ENCODE results near the gene SPDYE6.
"Not testable (repeated sequence)": the region's sequence is repeated elsewhere in the genome, so short reads cannot be mapped to it uniquely, and the experiment has no call there.

The SPDYE6 gene, protein sequence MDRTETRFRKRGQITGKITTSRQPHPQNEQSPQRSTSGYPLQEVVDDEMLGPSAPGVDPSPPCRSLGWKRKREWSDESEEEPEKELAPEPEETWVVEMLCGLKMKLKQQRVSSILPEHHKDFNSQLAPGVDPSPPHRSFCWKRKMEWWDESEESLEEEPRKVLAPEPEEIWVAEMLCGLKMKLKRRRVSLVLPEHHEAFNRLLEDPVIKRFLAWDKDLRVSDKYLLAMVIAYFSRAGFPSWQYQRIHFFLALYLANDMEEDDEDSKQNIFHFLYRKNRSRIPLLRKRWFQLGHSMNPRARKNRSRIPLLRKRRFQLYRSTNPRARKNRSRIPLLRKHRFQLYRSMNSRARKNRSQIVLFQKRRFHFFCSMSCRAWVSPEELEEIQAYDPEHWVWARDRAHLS

DNA sequence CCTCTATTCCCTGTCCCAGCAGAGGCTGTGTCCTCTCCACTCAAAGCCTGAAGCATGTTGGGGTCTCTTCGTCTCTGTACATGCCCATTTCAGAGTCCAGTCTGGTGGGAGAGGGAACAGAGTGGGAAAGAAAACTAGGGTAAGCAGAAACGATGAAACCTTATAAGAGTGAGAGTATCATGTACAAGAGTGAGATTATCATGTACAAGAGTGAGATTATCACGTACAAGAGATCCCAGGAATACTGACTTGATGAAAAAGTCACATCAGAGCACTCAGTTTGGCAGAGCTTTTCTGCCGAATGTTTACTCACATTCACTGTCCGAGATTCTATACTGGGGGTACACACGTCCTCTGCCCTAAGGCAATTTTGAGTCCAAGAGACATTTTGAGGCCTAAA is at the start of gene SPDYE6:
SPDYE6 (minus strand) TSS at position 101 of the 400 bp plus-strand sequence. CDS start 421 bp downstream, outside the sequence.
- DNase-seq, result not testable (repeated sequence)

DNA sequence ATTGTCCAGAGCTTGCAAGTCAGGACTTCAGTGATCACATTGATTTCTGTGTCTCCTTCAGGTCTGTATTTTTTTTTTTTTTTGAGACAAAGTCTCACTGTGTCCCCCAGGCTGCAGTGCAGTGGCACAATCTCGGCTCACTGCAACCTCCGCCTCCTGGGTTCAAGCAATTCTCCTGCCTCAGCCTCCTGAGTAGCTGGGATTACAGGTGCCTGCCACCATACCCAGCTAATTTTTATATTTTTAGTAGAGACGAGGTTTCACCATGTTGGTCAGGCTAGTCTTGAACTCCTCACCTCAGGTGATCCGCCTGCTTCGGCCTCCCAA is 48.6 kb upstream of the SPDYE6 start:
- not testable (repeated sequence) for DNase-seq

DNA sequence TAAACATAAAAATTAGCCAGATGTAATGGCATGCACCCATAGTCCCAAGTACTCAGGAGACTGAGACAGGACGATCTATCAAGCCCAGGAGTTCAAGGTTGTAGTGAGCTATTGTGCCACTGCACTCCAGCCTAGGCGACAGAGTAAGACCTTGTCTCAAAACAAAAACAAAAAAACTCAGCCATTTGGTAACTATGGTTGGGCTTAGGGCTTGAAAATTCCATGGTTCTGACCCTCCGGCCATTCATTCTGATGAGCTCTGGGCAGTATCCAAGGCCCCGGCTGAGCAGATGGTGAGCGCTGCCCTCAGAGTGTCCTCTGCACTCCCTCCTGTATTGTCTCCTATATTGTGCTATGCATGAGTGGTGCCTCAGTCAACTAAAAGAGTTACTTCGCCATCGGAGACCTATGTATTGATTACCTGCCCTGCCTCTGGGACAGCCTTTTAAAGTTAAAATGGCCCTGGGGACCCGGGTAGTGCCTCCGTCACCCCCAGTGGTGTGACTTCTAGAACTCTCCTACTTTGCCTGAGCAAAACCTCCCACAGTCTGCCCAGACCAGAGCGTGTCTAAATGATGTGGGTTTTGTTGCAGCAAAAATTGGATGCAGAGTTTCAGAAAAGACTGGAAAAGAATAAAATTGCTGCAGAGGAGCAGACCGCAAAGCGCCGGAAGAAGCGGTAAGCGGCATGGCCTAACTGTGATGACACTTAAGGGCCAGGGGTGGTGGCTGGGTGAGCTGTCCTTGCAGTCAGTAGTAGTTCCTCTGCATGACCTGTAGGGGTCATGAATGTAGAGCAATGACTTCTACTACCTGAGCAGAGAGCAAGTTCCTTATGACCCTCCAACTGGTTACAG is 48.0 kb upstream of the SPDYE6 start:
- peak; percentile 50 for DNase-seq

DNA sequence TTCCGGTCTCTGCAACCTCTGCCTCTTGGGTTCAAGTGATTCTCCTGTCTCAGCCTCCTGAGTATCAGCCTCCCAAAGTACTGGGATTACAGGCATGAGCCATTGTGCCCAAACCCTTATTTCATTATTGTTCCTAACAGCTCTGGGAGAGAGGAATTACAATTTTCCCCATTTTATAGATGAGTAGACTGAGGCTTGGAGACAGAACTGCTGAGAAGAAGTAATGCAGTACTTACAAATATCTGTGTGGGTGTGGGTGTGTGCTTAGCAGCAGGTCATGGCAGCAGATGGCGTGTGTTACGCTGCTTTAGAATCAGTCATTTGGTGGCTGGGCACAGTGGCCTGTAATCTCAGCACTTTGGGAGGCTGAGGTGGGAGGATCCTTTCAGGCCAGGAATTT is 47.3 kb upstream of the SPDYE6 start:
- no peak for DNase-seq

DNA sequence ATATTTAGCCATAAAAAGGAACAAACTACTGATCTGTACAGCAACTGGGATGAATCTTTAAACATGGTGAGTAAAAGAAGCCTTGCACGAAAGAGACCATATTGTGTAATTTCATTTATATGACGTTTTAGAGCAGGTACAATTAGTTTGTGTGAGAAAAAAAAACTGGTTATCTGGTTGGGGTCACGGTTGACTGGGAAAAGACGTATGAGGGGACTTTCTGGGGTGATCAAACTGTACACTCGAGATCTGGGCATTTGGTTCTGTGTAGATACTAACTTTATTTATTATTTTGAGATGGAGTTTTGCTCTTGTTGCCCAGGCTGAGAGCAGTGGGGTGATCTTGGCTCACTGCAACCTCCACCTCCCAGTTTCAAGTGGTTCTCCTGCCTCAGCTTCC is 44.1 kb upstream of the SPDYE6 start:
- DNase-seq, result no peak

DNA sequence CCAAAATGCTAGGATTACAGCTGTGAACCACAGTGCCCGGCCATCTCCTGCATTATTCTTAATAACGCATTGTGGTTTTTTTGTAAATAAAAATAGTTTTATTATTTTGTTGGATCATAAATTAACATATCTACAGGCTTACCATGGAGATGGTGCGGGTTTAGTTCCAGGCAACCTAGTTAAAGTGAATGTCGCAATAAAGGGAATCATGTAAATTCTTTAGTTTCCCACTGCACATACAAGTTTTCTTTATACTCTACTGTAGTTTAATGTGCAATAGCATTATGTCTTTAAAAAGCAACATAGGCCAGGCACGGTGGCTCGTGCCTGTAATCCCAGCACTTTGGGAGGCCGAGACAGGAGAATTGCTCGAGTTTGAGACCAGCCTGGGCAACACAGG is 42.3 kb upstream of the SPDYE6 start:
- DNase-seq, result no peak

DNA sequence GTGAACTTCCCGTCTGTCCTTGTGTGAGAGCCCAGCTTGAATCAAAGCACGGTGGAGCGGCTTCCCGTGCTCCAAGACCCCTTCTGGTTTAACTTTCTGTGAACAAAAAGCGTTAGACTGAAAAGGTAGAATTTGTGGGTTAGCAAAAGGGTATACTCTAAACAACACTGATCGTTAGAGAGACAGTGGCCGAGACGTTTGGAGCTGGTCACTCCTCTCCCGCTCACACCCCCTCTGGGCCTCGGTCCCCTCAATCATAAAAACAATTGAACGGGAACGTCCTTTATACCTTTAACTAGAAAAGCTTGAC is 40.4 kb upstream of the SPDYE6 start:
- no peak for DNase-seq

DNA sequence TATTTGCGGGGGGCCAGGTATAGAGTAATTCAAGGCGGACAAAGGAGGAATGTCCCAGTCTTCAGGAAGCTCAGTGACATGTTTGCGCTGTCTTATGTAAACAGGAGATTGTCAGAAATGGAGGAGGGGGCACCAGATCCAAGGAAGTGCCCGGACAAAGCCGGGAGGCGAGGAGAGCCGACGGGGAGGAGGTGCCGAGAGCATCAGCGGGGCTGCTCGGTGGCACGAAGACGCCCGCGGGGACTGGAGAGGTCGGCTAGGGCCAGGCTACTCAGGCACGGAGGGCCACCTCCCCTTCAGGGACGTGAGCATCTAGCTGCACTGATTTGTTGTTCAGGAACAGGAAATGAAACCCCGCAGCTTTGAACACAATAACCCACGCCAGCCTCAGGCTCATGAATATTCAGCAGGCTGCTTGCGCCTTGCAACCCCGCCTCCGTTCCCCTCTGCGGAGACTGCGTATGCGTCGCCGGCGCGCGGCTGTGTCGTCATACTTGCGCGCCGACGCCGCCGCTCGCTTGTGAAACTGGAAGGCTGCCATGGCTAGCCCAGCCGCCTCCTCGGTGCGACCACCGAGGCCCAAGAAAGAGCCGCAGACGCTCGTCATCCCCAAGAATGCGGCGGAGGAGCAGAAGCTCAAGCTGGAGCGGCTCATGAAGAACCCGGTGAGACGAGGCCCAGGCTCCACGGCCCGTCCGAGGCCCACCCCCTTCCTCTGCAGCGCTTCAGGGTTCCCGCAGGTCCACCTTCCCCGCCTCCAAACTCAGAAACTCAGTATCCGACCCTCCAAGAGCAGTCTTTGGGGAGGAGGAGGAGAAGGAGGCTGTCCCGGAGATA is 39.8 kb upstream of the SPDYE6 start, which contains the start of gene PRKRIP1:
PRKRIP1 (plus strand) TSS at position 491 of the 837 bp plus-strand sequence; CDS start at position 540, 49 bp downstream.
- DNase-seq, result peak; percentile 97

DNA sequence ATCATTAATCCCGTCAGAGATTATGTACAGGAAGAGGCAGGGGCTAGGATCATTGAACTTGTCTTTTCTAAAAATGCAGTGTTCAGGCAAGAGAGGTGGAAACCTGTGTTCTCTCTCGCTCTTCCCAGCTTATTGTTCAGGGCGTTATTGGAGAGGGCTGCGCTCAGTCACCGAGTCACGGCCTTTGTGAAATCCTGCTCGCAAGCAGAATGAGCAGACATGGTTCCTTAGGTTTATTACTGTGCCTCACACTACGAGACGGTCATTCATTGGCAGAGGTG is 39.3 kb upstream of the SPDYE6 start:
- DNase-seq, result no peak

DNA sequence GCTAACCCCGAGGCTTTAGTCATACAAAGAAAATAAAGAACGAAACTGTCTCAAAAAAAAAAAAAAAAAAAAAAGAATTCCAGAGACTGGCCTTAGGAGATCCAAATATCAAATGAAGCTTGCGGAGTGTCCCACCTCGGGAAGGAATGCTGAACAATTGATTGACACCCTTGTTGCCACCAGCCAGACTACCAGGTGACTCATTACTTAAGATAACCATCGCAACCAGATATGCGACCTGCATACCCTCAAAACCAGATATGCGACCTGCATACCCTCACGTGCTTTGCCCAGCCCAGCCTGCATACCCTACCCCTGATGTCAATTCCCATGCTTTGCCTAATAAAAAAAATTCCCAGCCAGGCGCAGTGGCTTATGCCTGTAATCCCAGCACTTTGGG is 37.2 kb upstream of the SPDYE6 start:
- no peak for DNase-seq

DNA sequence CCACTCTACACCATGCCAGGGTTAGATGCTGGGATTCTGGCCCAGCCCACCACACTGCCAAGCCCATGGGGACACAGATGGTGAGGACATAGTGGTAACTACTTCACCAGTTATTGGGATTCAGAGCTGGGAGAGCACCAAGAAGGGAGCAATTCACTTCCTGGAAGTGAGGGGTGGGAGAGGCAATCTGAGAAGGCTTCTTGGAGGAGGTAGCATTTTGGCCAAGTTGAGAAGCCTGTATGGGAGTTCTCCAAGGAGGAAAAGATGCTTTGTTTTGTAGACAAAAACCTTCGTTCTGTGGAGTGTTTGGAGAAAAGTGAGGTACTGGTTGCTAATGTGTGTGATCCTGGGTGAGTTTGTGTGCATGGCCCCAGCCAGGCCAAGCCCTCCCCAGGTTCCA is 36.1 kb upstream of the SPDYE6 start:
- DNase-seq, result no peak

DNA sequence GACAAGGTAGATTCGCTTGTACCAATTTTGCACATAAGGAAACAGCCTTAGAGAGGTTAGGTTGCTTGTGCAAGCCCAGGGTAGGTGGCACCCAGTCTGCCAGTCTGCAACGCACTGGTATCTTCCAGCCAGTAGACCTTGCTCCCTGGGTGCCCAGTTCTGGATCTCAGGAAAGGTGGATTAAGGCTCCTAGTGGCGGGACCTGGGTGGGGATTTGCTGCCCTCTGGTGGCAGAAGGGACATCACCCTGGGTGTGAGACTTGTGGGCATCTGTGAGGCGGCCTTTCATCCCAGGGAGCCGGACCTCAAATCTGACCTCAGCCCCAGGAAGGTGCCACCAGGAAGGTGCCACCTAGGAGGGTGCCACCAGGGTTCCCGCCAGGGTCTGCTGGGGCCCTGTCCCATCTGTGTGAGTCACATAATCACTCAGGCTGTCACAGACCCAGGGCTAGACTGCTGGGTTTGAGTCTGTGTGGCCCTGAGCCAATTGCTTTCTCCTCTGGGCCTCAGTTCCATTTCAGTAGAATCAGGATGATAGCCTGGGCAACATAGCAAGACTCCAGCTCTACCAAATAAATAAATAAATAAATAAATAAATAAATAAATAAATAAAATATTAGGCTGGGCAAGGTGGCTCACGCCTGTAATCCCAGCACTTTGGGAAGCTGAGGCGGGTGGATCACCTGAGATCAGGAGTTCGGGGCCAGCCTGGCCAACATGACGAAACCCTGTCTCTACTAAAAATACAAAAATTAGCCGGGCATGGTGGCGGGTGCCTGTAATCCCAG is 34.6 kb upstream of the SPDYE6 start:
- DNase-seq, result peak; percentile 85

DNA sequence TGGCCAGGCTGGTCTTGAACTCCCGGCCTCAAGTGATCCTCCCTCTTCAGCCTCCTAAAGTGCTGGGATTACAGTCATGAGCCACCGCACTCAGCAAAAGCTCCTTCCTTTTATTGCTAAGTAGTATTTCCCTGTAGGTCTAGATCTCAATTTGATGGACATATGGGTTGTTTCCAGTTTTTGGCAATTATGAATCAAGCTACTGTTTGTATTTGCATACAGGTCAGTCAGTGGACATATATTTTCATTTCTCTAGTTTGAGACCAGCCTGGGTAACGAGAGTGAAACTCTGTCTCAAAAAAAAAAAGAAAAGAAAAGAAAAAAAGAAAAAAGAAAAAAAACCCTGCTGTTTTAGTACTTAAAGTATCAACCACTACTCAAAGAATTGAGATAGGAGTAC is 33.6 kb upstream of the SPDYE6 start:
- DNase-seq, result no peak

DNA sequence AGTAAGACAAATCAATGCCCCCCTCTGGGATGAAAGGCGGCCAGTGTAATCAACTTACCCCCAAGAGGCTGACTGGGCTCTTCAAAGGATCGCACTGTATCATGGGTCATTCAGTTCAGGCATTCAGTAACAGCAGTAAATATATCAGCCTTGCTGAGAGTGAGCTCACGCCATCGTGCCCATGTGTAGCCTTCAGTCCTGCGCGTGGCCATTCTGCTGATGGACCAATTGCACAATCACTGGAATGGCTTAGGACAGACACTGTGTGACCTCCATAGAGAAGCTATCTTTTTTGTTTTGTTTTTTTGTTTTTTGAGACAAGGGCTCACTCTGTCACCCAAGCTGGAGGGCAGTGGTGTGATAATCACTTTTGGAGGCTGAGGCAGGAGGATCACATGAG is 30.8 kb upstream of the SPDYE6 start:
- peak; percentile 9 for DNase-seq

DNA sequence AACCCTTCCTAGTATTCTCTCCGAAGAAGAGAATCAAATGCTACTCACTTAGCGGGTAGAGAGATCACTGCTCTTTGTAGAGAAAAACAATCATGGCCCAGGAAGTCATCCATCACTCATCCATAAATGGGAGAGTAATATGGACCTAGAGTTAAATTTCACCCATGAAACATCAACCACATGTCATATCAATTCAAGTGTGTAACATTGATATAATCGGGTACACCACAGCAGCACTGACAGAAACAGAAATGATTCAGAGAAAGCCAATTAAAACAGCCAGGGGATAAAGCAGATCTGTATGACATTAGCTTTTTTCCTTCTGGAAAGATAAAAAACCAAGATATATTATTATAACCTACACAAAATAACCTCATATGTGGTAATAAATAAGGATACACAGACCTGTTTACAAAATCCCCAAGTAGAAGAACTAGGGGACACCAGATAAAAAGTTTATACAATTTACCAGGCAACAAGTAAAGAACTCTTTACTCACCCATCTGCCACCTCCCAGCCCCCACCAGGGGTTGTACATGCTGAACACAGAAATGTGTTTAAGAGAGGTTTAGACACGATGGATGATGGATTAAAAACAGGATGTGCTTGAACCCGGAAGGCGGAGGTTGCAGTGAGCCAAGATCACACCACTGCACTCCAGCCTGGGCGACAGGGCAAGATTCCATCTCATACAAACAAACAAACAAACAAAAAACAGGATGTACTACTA is 25.6 kb upstream of the SPDYE6 start:
- not testable (repeated sequence) for DNase-seq

DNA sequence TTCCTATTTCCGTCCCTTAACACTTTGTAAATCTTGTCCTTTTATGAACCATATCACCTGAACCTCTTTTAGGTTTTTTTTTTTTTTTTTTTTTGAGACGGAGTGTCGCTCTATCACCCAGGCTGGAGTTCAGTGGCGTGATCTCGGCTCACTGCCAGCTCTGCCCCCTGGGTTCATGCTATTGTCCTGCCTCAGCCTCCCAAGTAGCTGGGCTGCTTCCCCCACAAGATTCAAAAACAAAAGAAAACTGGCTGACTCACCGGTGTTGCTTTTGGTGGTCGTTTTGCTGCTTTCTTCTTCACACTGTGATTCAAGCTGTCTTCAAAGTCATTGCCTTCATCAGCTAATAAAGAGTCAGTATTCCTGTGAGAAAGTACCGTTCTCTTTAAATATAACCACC is 24.6 kb upstream of the SPDYE6 start:
- not testable (repeated sequence) for DNase-seq

DNA sequence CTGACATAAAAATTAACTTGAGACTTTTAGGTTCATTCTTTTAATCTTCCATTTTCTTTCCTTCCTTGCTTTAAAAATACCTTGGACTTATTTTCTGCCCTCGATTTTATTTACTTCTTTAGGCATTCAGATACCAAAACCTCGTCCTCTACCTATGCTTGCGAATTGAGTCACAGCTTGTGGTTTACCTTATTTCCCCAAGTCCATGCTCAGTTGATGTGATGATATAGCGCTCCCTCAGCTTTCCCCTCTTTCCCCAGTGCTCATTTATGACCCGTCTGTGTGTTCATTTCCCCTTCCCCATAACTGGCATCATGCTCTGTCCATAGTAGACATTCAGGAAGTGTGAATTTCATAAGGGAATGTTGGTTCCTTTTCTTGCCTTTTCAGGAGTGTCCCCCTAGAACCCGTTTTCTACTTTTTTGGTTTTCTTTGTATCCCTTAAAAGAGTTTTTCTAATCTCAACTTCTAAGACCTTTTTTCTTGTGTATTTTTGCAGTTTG is 20.8 kb upstream of the SPDYE6 start:
- DNase-seq, result no peak

DNA sequence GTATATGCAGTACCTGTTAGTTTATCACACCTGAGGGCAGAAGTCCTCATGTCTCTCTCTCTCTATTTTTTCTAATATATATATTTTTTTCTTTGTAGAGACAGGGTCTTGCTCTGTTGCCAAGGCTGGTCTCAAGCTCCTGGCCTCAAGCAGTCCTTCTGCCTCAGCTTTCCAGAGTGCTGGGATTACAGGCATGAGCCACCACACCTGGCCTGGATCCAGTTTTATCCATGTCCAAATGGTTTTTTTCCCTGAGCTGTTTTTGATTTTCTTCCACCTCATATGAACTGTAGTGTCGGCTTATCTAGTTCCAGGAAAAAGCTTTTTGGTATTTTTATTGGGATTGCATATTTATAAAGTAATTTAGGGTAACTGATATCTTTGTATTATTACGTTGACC is 16.6 kb upstream of the SPDYE6 start:
- DNase-seq, result not testable (repeated sequence)

DNA sequence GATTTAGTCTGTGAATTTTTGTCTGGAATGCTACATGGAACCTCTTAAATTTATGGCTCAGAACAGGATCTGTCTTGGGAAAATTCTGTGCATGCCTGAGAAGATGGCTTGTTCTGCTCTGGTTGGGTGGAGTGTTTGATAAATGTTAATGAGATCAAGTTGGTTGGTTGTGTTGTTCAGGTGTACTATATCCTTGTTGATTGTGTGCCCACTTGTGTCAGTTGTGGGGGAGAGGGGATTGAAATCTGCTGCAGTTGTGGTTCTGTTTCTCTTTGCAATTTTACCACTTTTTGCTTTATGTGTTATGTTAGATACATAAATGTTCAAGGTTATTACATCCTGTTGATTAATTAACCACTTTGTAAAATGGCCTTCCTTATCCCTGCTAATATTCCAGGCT is 13.8 kb upstream of the SPDYE6 start:
- not testable (repeated sequence) for DNase-seq

DNA sequence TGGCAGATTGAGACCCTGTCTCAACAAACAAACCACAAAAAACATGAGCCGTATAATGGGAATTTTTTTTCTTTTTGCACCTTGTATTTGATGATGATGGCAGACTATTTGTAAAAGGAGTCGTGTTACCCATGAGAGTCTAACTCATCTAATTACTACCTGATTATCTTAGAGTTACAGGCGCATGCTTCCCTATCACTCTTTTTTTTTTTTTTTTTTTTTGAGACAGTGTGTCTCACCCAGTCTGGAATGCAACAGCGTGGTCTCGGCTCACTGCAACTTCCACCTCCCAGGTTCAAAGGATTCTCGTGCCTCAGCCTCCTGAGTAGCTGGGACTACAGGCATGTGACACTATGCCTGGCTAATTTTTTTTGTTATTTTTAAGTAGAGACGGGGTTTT is 9.1 kb upstream of the SPDYE6 start:
- not testable (repeated sequence) for DNase-seq

DNA sequence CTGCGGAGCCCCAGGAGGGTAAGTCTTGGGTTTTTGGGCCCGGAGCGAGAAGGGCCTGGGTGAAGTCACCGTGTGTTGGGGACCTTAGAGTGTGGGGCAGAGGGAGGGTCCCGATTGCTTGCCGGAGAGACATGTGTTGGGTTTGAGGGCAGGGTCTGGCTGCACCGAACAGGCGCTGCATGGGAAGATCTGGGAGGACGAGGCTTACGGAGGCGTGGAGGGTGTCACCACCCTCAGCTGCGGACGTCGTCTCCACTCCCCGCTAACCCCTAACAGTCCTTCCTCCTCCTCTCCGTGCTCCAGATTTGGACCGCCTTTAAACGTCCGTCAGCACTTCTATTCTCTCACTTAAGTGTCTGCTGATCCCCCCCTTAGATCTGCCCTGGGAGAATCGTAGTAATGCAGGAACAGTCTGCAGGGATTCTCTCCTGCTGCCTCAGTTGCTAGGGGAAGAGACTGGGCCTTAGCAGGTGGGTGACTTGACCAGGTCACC is 8.2 kb upstream of the SPDYE6 start:
- peak; percentile 32 for DNase-seq

Measured in retina (tissue), 1 donor.